Fibroblast of upper back skin (primary cell): ENCODE results near the gene MMP11.

Source experiments
- DNase-seq: peaks from one replicate; pipeline ENCODE4 v3.0.0-alpha.2; 2013

MMP11 gene

GRCh38 chr22:23833017-23833751, 60.5 kb downstream of the MMP11 start:
- DNase-seq, result no peak
